Jurkat, Clone E6-1 (cell line): Measurements from ENCODE around the gene IFIT3.
A peak's percentile ranks its signal among the peaks of the same experiment; 100 is the strongest.
"Not testable (repeated sequence)": the region's sequence is repeated elsewhere in the genome, so short reads cannot be mapped to it uniquely, and the experiment has no call there.

Experiments
- DNase-seq: peaks from one replicate; pipeline ENCODE4 v3.0.0-alpha.2; 2011; ENCODE audit warnings: low read depth, low spot score
- H3K4me3 ChIP-seq: 2 replicates; pipeline ENCODE4 v1.5.1; 2011; ENCODE audit warnings: mild to moderate bottlenecking, low read length, control low read depth, moderate library complexity

IFIT3 gene

DNA sequence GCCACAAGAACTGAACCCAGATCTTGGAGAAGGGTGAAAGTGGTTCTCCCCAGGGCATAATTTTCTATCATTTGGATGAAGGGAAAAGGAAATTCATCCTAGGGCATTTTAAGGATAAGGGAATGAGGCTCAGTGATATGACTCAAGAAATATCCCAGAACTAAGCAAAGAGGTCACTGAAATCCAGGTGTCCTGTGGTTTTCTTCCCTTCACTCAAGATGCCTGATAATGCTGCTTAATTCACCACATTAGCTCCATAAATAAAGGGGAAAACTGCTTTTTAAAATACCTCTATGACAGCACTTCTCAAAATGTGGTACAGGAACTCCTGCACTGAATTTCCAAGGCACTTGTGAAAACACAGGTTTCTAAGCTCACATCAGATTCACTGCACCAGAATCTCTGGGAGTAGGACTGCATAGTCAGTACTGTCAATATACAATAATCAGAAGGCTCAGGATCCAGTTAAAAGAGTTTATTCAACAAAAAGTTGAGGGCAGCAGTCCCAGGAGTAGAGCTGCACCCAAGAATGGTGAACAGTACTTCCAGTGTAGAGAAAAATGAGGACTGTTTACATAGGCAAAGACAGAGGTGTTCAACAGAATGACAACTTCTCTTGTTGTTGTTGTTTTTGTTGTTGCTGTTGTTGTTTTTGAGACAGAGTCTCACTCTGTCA is 2.9 kb downstream of the IFIT3 start:
- DNase-seq, result no peak
- H3K4me3 ChIP-seq, result no peak overlapping the region

- DNase-seq, result not testable (repeated sequence)
- H3K4me3 ChIP-seq, result peak overlapping the region; percentile 40
These were observed 3.8 kb downstream of the IFIT3 start for GRCh38 chr10:89331487-89332122.

DNA sequence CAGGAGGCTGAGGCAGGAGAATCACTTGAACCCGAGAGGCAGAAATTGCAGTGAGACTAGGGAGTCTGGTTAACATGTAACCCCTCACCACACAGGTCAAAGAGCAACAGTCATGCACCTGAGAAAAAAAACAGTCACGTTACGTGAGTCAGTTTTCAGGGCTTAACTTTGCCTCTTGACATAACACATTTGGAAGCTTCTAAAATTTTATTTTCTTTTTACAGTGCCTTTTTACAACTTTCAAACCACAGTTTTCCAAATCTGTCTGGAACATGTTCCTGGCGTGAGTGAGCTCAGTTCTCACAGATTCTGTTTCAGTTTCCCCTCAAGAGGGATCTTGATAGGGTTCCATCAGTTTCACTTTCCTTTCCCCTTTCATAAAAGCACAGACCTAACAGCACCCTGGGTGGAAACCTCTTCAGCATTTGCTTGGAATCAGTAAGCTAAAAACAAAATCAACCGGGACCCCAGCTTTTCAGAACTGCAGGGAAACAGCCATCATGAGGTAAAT is 4.4 kb downstream of the IFIT3 start:
- DNase-seq, result peak; percentile 51
- H3K4me3 ChIP-seq, result peak overlapping the region; percentile 40

DNA sequence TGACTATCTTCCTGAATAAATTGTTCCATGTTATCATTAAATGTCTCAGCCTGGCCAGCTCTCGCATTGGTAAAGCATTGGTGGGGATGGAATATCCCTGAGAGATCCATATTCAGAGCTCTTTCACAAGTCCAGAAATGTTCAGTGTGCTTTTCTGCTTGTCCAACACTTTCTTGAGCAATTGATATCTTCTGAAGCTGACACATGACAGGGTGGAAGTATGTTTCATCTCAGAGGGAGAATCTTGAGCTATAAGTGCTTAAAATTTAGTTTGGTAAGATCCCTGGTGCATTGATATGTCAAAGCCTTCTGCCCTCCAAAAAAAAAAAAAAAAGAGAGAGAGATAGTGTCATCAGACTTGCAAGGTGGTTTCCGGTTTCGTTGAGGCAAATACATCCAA is 7.4 kb downstream of the IFIT3 start:
- DNase-seq, result no peak
- no peak overlapping the region for H3K4me3 ChIP-seq

DNA sequence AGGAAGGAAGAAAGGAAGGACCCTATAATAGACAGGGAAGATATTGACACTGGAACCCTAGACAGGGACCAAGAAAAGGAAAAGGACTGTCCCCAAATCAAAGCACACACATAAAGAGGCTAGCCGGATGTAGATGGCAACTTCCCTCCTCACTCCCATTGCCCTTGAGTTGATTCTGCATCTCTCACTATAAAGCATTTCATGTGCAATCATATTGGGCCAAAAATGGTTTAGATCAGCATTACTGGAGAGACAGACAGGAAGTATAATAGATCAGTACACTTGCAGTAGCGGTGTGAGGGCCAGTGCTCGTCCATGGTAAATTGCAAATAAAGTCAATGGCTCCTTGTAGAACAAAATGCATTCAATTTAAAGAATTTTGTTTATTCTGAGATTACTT is 8.4 kb downstream of the IFIT3 start:
- no peak overlapping the region for H3K4me3 ChIP-seq
- DNase-seq, result no peak

- no peak overlapping the region for H3K4me3 ChIP-seq
- no peak for DNase-seq
These were observed 9.7 kb downstream of the IFIT3 start for GRCh38 chr10:89337484-89337883.

GRCh38 chr10:89338713-89339112 is 10.9 kb downstream of the IFIT3 start:
- no peak for DNase-seq
- no peak overlapping the region for H3K4me3 ChIP-seq

- no peak for DNase-seq
These were observed 12.1 kb downstream of the IFIT3 start for GRCh38 chr10:89339875-89340274.

DNA sequence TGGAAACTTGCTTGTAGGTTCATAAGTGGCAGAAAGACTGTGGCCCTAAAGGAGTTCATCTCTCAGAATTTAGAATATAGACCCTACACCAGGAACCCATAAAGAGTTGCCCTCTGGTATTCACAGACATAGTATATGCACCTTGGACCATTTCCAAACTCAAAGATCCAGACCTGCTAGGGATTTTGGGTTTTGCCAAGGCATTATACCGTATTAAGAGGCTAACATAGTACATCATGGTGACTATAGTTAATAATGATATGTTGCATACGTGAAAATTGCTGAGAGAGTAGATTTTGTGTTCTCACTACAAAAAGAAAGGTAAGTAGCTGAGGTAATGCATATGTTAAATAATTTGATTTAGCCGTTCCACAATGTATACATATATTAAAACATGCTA is 13.9 kb downstream of the IFIT3 start:
- no peak overlapping the region for H3K4me3 ChIP-seq
- DNase-seq, result no peak

More at GRCh38 chr10:89339875-89340274, 12.1 kb downstream of the IFIT3 start:
- H3K4me3 ChIP-seq, result no peak overlapping the region

- DNase-seq, result no peak
- H3K4me3 ChIP-seq, result no peak overlapping the region
These were observed 14.6 kb downstream of the IFIT3 start for GRCh38 chr10:89342206-89342958.

GRCh38 chr10:89343089-89343767 is 15.4 kb downstream of the IFIT3 start:
- no peak for DNase-seq
- H3K4me3 ChIP-seq, result no peak overlapping the region

DNA sequence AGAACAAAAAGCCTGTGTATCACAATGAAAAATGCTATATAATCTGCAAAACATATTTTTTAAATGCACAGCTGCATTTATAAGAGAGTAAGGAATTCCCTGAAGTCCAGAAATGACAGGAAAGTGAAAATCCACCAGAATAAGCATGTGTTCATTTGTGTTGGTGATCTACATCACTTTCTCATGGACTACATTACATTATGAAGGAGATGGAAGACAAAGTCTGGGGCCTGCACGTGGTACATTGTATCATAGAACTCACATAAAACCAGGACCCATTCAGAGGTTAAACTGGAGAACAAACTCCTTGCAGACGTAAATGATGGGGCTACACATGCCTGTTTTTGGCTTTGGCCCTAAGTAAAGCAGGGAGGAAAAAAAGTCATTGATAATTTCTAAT is 16.4 kb downstream of the IFIT3 start:
- no peak for DNase-seq
- no peak overlapping the region for H3K4me3 ChIP-seq

DNA sequence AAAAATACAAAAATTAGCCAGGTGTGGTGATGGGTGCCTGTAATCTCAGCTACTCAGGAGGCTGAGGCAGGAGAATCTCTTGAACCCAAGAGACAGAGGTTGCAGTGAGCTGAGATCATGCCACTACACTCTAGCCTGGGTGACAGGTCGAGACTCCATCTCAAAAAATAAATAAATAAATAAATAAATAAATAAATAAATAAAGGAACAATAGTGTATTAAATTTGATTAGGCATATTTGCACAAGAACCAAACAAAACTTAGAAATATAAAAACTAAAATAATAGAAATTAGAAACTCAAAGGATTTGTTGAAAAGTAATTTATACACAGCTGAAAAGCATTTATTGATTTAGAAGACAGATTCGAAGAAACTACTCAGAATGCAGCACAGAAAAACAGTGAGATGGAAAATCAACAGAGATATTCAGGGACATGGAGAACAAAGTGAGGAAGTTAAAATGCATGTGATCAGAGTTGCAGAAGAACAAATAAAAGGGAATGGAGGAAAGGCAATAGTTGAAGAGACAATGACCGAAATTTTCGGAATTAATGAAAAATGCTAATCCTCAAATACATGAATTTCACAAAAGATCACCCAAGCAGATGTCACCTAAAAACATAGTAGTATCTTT is 17.7 kb downstream of the IFIT3 start:
- DNase-seq, result no peak
- no peak overlapping the region for H3K4me3 ChIP-seq

DNA sequence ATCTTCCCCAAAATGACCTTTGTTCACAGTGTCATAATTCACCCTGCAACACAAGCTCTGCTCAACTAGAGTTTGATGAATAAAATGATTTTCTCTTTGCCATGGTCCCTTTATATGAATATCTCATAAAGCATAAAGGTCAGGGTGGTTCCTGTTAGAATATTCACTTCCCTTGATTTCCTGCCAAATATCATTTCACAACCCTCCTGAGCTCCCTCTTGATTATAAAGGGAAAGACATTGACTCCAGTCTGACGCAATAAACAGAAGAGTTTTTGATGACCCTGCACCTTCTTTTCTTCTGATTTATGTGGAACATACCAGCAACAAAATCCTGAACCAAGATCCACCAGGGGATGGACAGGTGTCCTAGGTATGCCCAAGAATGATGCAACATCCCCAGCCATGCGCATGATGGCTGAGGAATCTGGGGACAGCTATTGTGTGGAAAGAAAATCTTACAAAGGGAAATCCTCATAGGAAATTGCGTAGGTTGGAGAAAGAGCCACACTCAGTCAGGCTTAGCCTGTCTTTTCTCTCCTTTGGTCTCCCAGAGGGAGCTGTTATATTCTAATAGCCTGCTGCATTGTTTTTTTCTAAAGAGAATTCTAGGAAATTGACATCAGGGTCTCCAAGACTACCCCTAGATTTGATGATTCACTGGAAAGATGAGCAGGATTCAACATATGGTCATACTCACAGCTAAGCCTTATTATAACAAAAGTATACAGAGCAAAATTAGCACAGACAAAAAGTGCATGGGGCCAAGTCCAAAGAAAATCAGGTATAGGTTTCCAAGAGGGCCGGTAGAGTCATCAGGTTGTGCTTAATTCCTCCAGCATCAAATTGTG is 18.8 kb downstream of the IFIT3 start:
- no peak overlapping the region for H3K4me3 ChIP-seq
- DNase-seq, result no peak

GRCh38 chr10:89347701-89348457 is 20.1 kb downstream of the IFIT3 start:
- no peak for DNase-seq
- no peak overlapping the region for H3K4me3 ChIP-seq

DNA sequence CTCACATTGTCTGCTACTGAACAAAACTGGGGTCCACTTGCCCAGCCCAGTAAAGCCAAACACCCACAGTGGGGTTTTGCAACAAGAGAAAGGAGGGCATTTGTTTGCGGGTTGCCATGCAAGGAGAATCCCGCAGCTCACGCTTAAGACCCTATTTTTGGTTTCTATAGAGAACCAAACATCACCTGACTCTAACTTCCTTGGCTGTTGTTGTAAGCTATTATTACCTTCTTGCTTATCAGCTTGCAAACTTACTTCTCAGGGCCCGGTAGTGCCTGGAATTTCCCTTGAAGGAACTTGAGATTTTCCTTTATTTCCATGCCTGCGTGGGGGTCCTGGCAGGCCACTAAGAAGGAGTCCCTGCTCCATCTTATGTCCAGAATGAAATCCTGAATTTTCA is 20.7 kb downstream of the IFIT3 start:
- DNase-seq, result no peak
- H3K4me3 ChIP-seq, result no peak overlapping the region

DNA sequence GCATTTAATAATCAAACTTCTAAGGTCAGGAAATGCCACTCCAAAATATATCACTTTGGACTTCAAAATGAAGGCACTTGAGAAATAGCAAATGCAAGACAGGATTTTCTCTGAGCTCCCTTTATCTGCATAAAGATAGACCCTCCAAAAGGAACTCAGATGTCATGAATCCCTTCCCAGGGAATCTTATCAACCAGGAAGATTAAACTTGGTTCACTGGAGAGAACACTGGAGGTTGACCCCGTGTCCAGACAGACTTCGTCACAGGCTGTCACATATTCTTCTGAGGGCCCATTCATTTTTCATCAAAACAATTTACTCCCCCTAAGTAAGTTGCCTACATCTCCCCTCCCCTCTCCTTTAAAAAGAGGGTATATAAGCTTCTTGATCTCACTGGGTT is 21.2 kb downstream of the IFIT3 start:
- no peak for DNase-seq
- H3K4me3 ChIP-seq, result no peak overlapping the region
